OCI-M1 (cell line): ENCODE data around the gene OCA2.
"Not testable (repeated sequence)": the region's sequence is repeated elsewhere in the genome, so short reads cannot be mapped to it uniquely, and the experiment has no call there.

Experiments used
- DNase-seq: peaks from one replicate; lab custom pipeline; 2025; lab: John Stamatoyannopoulos, UW

The OCA2 gene

DNA sequence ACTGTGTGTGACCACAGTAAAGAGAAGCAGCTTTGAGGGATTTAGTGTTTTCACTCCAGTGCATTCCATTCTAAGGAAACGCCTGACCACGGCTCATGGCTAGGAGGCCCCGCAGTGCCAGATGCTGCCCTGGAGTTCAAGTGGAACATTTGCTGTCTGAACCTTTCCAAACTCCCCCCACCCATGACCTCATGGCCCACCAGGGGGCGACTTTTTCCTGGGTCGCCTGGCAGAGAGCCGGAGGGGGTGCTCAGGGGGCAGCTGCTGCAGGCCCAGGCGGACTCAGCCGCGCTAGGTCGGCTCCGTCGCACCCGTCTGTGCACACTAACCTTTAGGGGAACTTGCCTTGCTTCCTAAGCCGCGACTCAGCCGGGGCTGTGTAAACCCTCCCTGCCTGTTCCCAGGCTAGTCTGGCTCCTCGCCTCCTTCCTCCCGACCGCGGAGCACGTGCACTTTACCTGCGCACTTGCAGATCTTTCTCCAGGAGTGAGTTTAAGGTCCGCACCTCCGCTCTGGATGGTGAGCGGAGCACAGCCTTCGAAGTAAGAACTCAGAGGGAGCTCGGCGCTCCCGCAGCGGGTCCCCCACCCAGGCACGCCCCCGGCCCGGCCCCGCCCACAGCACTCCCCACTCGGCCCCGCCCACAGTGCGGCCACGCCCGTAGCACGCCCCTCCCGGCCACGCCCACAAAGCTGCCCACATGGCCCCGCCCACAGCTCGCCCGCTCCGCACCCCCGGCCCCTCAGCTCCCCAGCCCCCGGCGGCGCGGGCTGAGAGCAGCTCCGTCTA is at the start of gene OCA2:
OCA2 (minus strand) TSS at position 550 of the 789 bp plus-strand sequence. CDS start 17,441 bp downstream, outside the sequence.
- DNase-seq: peak; percentile 50

DNA sequence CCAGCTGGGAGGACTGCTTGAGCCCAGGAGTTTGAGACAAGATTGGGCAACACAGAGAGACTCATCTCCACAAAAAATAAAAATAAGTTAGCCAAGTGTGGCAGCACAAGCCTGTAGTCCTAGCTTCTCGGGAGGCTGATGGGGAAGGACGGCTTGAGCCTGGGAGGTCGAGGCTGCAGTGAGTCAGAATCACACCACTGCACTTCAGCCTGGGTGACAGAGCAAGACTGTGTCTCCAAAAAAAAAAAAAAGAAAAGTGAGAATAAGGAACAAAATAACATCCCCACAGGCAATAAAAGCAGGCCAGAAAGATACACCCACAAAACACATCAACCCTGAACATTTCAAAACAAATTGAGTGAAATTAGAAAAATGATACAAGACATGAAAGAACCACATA is 48.7 kb upstream of the OCA2 start:
- no peak for DNase-seq

DNA sequence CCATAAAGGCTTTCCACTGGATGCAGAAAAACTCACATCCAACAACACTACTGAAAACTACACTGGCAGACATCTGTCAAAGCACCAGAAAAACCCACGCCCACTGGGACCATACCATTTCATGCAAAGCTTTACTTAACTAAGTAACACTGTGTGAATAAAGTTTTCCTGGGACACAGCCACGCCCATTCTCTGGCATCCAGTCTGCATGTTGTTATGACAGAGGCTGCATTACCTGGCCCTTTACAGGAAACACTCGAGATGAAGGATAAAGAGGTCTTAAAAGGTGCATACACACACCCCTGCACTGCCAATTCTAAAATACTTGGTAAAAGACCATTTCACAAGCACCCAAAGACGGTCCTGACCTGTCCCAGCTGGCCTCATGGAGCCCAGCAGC is 46.3 kb upstream of the OCA2 start:
- not testable (repeated sequence) for DNase-seq

DNA sequence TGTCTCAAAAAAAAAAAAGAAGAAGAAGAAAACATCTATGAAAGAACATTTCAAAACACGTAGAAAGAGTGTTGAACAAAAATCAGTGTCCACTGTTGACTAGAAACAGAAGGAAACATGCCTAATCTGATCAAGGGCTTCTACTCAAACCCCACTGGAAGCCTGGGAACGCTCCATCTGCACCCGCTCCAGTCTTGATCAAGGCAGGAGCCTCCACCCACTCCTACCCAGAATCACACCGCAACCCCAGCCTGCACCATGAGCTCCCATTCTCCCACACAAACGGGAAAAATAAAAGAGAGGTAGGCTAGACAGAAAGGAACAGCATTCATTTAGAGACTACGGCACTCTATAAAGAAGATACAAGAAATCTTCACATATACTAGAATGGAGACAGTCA is 40.9 kb upstream of the OCA2 start:
- no peak for DNase-seq

DNA sequence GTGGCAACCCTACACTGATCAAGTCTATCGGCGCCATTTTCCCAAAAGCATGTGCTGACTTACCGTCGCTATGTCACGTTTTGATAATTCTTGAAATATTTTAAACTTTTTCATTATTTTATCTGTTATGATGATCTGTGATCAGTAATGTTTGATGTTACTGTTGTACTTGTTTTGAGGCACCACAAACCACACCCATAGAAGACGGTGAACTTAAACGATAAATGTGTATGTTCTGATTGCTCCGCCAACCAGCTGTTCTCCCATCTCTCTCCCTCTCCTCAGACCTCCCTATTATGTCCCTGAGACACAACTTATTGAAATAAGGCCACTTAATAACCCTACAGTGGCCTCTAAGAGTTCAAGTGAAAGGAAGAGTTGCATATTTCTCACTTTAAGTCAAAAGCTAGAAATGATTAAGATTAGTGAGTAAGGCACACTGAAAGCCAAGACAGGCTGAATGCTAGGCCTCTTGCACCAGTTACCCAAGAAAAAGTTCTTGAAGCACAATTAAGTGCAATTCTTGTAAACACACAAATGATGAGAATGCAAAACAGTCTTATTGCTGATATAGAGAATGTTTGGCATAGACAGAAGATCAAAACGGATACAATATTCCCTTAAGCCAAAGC is 38.4 kb upstream of the OCA2 start:
- DNase-seq: not testable (repeated sequence)

DNA sequence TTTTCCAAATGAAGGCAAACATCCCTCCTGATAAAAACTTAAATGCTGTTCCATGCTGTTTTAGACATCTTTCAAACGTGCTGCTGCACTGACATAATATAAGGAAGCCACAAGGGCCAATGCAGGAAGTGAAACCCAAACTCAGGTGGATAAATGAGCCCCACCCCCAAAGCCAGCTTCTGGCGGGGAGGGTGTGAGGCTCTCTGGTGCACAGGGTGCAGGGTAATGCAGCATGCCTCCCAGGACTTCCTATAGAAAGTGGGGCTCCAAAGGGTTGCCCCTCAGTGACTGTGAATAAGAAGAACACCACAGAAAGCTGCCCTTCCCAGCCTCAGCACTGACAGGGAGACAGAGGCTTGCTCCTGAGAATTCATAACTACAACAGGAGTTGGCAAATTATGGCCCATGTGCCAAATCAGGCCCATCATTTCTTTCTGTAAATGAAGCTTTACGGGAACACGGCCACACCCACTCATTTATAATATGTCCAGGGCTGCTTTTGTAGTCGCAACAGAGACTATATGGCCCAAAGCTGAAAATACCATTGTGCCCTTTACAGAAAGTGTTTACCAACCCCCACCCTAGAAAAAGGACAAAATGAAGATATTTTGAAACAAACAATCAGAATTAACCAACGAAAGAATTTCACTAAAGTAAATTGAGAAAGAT is 37.3 kb upstream of the OCA2 start:
- DNase-seq: not testable (repeated sequence)

DNA sequence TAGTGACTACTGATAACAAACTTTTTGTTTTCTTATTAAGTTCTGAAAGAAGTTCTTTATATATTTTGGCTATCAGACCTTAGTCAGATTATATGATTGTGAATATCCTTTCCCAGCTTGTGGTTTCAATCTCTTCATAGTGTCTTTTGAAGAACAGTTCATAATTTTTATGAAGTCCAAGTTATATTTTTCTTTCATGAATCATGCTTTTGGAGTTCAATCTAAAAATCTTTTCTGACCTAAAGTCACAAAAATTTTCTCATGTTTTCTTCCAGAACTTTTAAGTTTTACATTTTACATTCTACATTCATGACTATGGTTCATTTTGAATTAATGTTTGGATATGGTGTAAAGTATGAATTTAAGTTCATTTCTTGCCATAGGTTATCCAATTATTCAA is 34.2 kb upstream of the OCA2 start:
- no peak for DNase-seq

GRCh38 chr15:28132524-28133275 is 33.6 kb upstream of the OCA2 start:
- DNase-seq: no peak

GRCh38 chr15:28131946-28132345 is 32.8 kb upstream of the OCA2 start:
- DNase-seq: no peak

- no peak for DNase-seq
Observed at GRCh38 chr15:28131400-28131799, 32.3 kb upstream of the OCA2 start.

DNA sequence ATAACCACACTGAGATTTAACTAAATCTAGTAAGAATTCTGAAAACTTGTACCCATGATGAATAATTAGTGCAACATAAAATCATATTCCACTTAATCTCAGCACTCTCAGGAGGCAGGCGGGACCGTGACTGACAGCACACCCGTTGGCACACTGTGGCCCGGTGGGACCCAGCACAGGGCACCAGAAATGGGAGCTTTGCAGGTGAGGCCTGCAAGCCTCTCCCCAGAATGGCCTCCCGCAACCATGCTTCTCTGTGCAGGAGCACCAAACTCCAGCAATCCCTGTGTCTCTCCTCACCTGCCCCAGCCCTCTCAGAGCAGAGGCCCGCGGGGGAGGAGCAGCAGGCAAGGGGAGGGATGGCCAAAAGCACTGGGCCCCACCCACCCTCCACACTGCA is 31.5 kb upstream of the OCA2 start:
- no peak for DNase-seq

DNA sequence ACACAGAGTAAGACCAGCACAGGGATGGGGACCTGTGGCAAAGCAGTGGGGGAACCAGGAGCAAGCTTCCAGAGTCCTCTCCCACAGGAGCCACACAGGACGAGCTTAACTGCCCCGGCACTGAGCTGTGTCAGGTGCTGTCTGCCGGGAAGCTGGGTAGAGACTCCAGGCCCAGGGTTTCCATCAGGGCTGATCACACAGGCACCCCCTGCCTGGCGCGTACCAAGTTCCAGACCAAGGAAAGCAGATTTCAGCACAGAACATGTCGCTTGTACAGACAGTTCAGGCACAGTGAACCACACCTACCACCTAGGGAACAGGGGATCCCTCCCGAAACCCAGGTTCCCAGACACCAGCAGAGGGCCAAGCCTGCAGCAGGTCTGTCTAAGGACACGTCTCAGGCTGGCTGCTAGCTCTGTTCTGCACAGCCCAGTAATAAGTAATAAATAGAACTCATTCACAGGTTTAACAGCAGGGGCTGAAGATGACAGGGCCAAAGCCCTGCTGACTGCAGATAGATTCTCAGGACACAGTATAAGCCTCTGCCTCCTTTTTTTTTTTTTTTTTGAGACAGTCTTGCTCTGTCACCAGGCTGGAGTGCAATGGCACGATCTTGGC is 30.2 kb upstream of the OCA2 start:
- DNase-seq: no peak

DNA sequence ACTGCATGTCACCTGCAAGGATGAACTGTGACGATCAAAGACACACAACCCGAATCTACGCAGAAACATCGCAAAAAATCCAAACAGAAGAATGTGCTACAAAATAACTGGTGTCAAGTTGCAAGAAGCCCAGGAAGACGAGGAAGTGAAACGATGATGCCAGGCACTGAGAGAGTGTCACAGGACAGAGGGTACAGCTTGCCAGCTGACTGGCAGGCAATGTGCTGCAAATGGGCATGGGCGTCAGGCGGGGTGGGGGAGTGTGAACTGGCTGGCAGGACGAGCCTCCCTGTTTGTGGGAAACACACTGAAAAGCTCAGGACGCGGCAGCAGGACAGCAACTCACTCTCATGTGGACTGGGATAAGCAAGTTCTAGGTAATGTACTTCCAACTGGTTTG is 28.9 kb upstream of the OCA2 start:
- no peak for DNase-seq

- DNase-seq: no peak
Observed at GRCh38 chr15:28127036-28127435, 27.9 kb upstream of the OCA2 start.

- DNase-seq: peak; percentile 62
Observed at GRCh38 chr15:28125673-28126651, 26.8 kb upstream of the OCA2 start.

DNA sequence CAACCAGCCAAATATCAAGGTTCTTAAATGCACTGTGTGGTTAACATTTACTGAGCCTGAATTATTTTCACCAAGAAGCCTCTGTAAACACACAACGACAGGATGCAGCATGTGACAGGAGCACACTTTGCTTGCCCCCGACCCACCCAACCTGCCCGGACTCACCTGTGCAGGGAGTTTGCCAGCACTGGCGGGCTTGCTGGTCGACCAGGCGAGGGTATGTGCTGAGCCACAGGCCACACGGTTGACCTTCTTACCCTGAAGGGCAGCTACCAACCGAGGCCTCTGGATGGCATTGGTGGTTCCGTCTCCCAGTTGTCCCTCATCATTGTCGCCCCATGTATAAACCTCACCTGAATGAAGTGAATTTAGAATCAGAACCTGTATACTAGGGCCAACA is 25.7 kb upstream of the OCA2 start:
- no peak for DNase-seq

- DNase-seq: peak; percentile 57
Observed at GRCh38 chr15:28123408-28124023, 24.4 kb upstream of the OCA2 start.

GRCh38 chr15:28122038-28122949 is 23.2 kb upstream of the OCA2 start:
- no peak for DNase-seq

DNA sequence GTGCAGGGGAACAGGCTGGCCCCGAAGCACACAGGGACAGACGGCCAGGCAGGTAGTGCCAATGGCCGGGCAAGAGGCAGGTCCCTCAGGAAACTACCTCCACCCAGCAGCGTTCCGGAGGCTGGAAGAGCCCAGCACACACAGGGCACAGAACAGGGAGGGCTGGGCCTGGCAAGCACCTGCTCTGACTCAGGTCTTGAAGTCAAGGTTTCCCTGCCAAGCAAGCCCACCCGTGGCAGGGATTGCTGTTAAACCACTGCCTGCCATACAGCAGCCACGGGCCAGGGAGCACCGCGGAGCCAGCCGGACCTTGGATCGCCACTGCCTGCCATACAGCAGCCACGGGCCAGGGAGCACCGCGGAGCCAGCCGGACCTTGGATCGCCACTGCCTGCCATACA is 22.5 kb upstream of the OCA2 start:
- DNase-seq: not testable (repeated sequence)
